Natural killer cell (primary cell): ENCODE measurements around the gene POLG2. TPM values are rescaled to one million over a fixed set of nuclear protein-coding genes. Genes with fewer than 3 reads are reported as not detected.

ENCODE experiments used
- ATAC-seq, 3 donors: fragments of 150-1000 bp in 2 of 3; fragments of 200-7000 bp in 1 of 3; cut with Tn5 transposase; 1 replicate in 1 of 3; 2 replicates in 2 of 3; pipeline ENCODE4 v1.10.0; 2021; ENCODE audit warnings: mild to moderate bottlenecking in 2 of 3, moderate library complexity in 2 of 3
- DNase-seq, 2 donors: peaks; one replicate each; pipeline versions ENCODE4 v3.0.0 to v3.0.0-alpha.2; 2013 to 2021; ENCODE audit warnings: mixed read lengths in 1 of 2
- H3K27ac ChIP-seq: one replicate; pipeline ENCODE4 v1.5.1; 2013; ENCODE audit warnings: mild to moderate bottlenecking, low read length
- H3K27me3 ChIP-seq: one replicate; pipeline ENCODE4 v1.6.1; 2013; ENCODE audit warnings: low read length; ENCODE audit not compliant: control insufficient read depth, insufficient read depth
- H3K36me3 ChIP-seq: one replicate; pipeline ENCODE4 v1.6.1; 2013; ENCODE audit warnings: low read length; ENCODE audit not compliant: control insufficient read depth, insufficient read depth
- H3K4me1 ChIP-seq: one replicate; pipeline ENCODE4 v1.6.1; 2013; ENCODE audit warnings: low read length; ENCODE audit not compliant: control insufficient read depth, insufficient read depth
- H3K4me3 ChIP-seq: one replicate; pipeline ENCODE4 v1.5.1; 2013; ENCODE audit warnings: low read length
- H3K9me3 ChIP-seq: one replicate; pipeline ENCODE4 v1.6.1; 2013; ENCODE audit warnings: low read length; ENCODE audit not compliant: control insufficient read depth, insufficient read depth
- H3K27ac Mint-ChIP-seq, 2 donors: one replicate each; pipeline ENCODE4 v1.8.0; 2022; ENCODE audit warnings: mild to moderate bottlenecking in 2 of 2, mixed read lengths in 2 of 2, moderate library complexity in 1 of 2
- H3K27me3 Mint-ChIP-seq, 2 donors: one replicate each; pipeline ENCODE4 v1.8.0; 2022; ENCODE audit warnings: low read depth in 2 of 2, mixed read lengths in 2 of 2
- H3K36me3 Mint-ChIP-seq: one replicate; pipeline ENCODE4 v1.8.0; 2022; ENCODE audit warnings: mixed read lengths
- H3K4me1 Mint-ChIP-seq, 2 donors: one replicate each; pipeline ENCODE4 v1.8.0; 2022; ENCODE audit warnings: mixed read lengths in 2 of 2
- H3K4me3 Mint-ChIP-seq: one replicate; pipeline ENCODE4 v1.8.0; 2022; ENCODE audit warnings: mild to moderate bottlenecking, moderate library complexity, mixed read lengths
- H3K9me3 Mint-ChIP-seq, 2 donors: one replicate each; pipeline ENCODE4 v1.8.0; 2022; ENCODE audit warnings: mixed read lengths in 2 of 2
- WGBS: methylation state at CpG from one replicate; pipeline ENCODE4 v1.1.7; 2013; ENCODE audit warnings: missing lambda C conversion rate; ENCODE audit not compliant: insufficient coverage; 5-methylcytosine and 5-hydroxymethylcytosine counted together
- intact Hi-C: fragments of 100-400 bp; cut with micrococcal nuclease; formaldehyde crosslinking; loops from one replicate; pipeline ENCODE4 v1.14.2; 2022
- total RNA-seq, 4 donors: library from RNA; stranded (reverse); fragments of 120-200 nt in 1 of 4; gene quantifications; one replicate each; pipeline versions ENCODE4 v1.2.3 to v1.2.4, GENCODE V29; 2013 to 2022
- TF ChIP-seq, protein P1 (sequence below): fragments of 200-600 bp; IDR thresholded peaks from one replicate; pipeline ENCODE4 v1.8.0; 2022; ENCODE audit warnings: antibody characterized with exemption

Gene POLG2
- total RNA-seq, 3 donors from 2014 or later (not counting 1 experiment from before 2014, with no cell fraction given) = 34.7 to 65.3 (median 41.2) TPM

DNA sequence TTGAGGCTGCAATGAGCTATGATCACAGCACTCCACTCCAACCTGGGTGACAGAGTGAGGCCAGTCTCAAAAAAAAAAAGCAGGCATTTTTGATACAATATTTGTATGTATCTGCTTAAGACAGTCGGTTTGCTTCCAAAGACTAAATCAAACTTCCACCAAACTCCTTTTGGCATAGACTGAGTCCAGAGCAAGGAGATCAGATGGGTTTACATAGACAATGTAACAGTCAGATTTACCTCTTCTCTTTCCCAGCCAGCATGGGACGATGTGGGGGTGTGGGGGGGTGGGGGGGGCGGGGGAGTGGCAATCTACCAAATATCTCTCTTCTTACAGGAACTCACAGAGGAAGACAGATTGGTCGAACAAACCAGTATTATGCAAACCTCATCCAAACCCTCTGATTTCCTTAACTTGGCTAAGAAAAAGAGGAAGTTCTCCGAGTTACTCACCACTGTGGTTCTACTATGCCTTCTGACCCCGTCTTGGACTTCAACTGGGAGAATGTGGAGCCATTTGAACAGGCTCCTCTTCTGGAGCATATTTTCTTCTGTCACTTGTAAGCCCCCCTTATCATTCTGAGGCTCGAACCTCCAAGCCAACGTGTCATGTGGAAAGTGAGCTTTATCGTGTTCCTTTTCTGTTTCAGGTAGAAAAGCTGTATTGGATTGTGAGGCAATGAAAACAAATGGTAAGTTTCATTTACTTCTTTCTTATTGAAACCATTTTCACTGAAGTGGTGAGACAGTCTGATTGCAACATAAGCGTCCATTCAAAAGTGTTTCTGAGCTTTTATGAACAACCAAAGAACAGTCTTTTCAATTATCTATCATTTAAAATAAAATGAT is 48.0 kb downstream of the POLG2 start, which contains the start of gene MILR1:
Gene MILR1 (plus strand): TSS at position 451 of the 848 bp plus-strand sequence. CDS start 54 bp downstream, at position 505.
- TF ChIP-seq, protein P1, sequence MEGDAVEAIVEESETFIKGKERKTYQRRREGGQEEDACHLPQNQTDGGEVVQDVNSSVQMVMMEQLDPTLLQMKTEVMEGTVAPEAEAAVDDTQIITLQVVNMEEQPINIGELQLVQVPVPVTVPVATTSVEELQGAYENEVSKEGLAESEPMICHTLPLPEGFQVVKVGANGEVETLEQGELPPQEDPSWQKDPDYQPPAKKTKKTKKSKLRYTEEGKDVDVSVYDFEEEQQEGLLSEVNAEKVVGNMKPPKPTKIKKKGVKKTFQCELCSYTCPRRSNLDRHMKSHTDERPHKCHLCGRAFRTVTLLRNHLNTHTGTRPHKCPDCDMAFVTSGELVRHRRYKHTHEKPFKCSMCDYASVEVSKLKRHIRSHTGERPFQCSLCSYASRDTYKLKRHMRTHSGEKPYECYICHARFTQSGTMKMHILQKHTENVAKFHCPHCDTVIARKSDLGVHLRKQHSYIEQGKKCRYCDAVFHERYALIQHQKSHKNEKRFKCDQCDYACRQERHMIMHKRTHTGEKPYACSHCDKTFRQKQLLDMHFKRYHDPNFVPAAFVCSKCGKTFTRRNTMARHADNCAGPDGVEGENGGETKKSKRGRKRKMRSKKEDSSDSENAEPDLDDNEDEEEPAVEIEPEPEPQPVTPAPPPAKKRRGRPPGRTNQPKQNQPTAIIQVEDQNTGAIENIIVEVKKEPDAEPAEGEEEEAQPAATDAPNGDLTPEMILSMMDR = no peak
- H3K36me3 ChIP-seq = no peaks in the 10 kb centered on the region
- peaks cover 5 to 7% of the 10 kb centered on the region in 2 donors for H3K4me1 Mint-ChIP-seq
- H3K9me3 ChIP-seq = no peaks in the 10 kb centered on the region
- no peaks in the 10 kb centered on the region for H3K27me3 Mint-ChIP-seq
- peak within 1 kb of the TSS; percentile 40 for H3K27ac ChIP-seq
- DNase-seq (peak in 1 of 2 donors; percentile 26), ATAC-seq (peak in 2 of 3 donors; percentile 47 to 76)
- no peaks in the 10 kb centered on the region for H3K36me3 Mint-ChIP-seq
- H3K9me3 Mint-ChIP-seq = no peaks in the 10 kb centered on the region
- H3K27ac Mint-ChIP-seq = peak within 1 kb of the TSS; percentile 46 to 74
- peaks cover 8% of the 10 kb centered on the region for H3K4me1 ChIP-seq
- H3K27me3 ChIP-seq = no peaks in the 10 kb centered on the region
- no peak within 1 kb of the TSS for H3K4me3 ChIP-seq
- H3K4me3 Mint-ChIP-seq = peak within 1 kb of the TSS; percentile 57
- intact Hi-C loops = no loop called here
- WGBS = 21% methylated on average over 5 of the region's 10 CpGs

DNA sequence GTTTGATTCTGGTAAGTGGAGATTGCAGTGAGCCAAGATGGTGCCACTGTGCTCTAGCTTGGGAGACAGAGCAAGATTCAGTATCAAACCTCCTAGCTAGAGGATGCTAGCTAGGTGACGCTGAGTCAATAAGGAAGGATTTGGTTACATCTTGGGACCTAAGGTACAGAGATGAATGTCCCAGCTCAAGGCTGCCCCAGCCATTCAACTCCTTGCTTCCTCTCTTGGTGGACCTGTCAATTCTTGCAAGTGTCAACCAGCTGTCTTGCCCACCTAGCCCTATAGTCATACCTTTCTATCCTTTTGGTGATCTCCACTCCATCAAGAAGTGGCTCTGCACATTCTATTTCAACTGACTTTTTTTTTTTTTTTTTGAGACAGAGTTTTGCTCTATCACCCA is 49.3 kb downstream of the POLG2 start:
- intact Hi-C loops = no loop called here

DNA sequence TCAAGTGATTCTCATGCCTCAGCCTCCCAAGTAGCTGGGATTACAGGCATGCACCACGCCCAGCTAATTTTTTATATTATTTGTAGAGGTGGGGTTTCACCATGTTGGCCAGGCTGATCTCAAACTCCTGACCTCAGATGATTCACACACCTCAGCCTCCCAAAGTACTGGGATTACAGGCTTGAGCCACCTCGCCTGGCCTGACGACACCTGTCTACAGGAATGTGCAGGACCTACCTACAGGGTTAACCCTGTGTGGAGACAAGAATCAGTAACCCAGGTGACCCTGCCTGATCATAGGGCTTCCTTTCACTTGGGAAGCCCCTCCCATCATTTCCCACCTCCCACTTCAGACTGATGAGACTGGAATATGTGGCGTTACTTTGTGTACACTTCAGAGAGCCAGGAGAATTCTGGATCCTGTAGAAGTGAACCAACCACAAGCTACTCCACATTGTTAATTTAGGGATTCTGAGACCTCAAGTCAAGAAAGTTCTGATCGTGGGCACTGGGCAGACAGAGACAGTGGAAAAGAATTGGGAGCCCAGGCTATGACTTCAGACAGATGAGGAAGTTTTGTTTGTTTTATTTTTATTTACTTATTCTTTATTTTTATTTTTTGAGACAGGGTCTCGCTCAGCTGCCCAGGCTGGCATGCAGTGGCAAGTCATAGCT is 53.6 kb downstream of the POLG2 start:
- Histone ChIP-seq H3K27ac (peak overlapping the region; percentile 9), H3K36me3 (no peaks in the 10 kb centered on the region), H3K4me1 (peaks cover 31% of the 10 kb centered on the region), H3K4me3 (no peak overlapping the region), H3K9me3 (peaks cover 8% of the 10 kb centered on the region), H3K27me3 (no peaks in the 10 kb centered on the region)
- ATAC-seq = no peak
- intact Hi-C loops = no loop called here
- DNase-seq = no peak
- peaks cover 0 to 3% of the 10 kb centered on the region in 2 donors for H3K9me3 Mint-ChIP-seq
- 94% methylated on average over 5 of the region's 6 CpGs for WGBS
- no peak overlapping the region for H3K27ac Mint-ChIP-seq
- H3K27me3 Mint-ChIP-seq = no peaks in the 10 kb centered on the region
- peaks cover 12% of the 10 kb centered on the region in 2 donors for H3K4me1 Mint-ChIP-seq
- TF ChIP-seq, protein P1 = no peak
- H3K36me3 Mint-ChIP-seq = peaks cover 9% of the 10 kb centered on the region
- no peak overlapping the region for H3K4me3 Mint-ChIP-seq

More for the DNA sequence above, 49.3 kb downstream of the POLG2 start:
- H3K9me3 ChIP-seq = no peaks in the 10 kb centered on the region
- Mint-ChIP-seq H3K36me3 (no peaks in the 10 kb centered on the region), H3K4me1 (peaks cover 8 to 11% of the 10 kb centered on the region in 2 donors), H3K27ac (no peak overlapping the region), H3K9me3 (no peaks in the 10 kb centered on the region), H3K4me3 (no peak overlapping the region), H3K27me3 (no peaks in the 10 kb centered on the region)
- ATAC-seq = no peak
- DNase-seq = no peak
- peaks cover 19% of the 10 kb centered on the region for H3K4me1 ChIP-seq
- TF ChIP-seq, protein P1 = no peak
- WGBS = 85% methylated on average over 1 of the region's 1 CpG
- H3K27me3 ChIP-seq = no peaks in the 10 kb centered on the region
- no peak overlapping the region for H3K27ac ChIP-seq
- H3K36me3 ChIP-seq = no peaks in the 10 kb centered on the region
- H3K4me3 ChIP-seq = no peak overlapping the region
